SW 1271 (cell line): ENCODE measurements around the gene SP6.

ENCODE experiments used
- DNase-seq, 2 experiments: peaks; one replicate each; lab custom pipeline; 2025; lab: John Stamatoyannopoulos, UW

SP6 gene

GRCh38 chr17:47831934-47832327, 19.0 kb downstream of the SP6 start:
- no peak for DNase-seq

GRCh38 chr17:47831003-47831933, 19.7 kb downstream of the SP6 start, which contains the start of the genes LRRC46 and MRPL10:
Gene LRRC46, plus strand, starts transcription at chr17:47831670. Its CDS starts 320 bp downstream, at chr17:47831990.
Gene MRPL10, minus strand, starts transcription at chr17:47831541. Its CDS starts 30 bp downstream, at chr17:47831511.
- DNase-seq, result peak; percentile 61 to 94

GRCh38 chr17:47830396-47831002, 20.5 kb downstream of the SP6 start:
- DNase-seq, result no peak

GRCh38 chr17:47829870-47830269, 21.1 kb downstream of the SP6 start:
- no peak for DNase-seq

- DNase-seq, result no peak
These were observed 27.4 kb downstream of the SP6 start for GRCh38 chr17:47823519-47823918.

GRCh38 chr17:47822785-47823184, 28.2 kb downstream of the SP6 start:
- no peak for DNase-seq

- DNase-seq, result peak; percentile 65 to 82
These were observed 29.3 kb downstream of the SP6 start, which contains the start of gene OSBPL7 for GRCh38 chr17:47821424-47822391. Gene OSBPL7, minus strand, starts transcription at chr17:47821794. Its CDS starts 1,516 bp downstream, at chr17:47820278.

DNA sequence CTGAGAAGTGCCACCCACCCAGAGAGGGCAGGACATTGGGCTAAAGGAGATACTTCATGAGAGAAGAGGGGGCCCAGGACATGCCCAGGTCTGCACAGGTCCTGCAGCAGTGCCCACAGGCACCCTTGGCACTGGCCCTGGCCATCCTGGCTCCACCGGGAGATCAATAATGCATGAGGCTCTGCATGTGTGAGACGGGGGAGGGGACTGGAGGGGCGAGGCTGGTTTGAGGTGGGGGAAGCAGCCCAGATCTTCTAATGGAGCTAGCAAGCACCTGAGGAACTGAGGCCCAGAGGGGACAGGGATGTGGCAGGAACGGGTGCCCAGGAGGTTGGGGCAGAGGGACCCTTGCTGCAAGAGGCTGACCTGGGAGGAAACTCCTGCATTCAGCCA, 29.9 kb downstream of the SP6 start:
- no peak for DNase-seq

GRCh38 chr17:47820033-47820789, 30.8 kb downstream of the SP6 start:
- no peak for DNase-seq

GRCh38 chr17:47819475-47819874, 31.5 kb downstream of the SP6 start:
- DNase-seq, result no peak

GRCh38 chr17:47818002-47818695, 32.8 kb downstream of the SP6 start:
- no peak for DNase-seq

GRCh38 chr17:47816947-47817346, 34.0 kb downstream of the SP6 start:
- no peak for DNase-seq

- no peak for DNase-seq
These were observed 34.7 kb downstream of the SP6 start for GRCh38 chr17:47816111-47816735.

DNA sequence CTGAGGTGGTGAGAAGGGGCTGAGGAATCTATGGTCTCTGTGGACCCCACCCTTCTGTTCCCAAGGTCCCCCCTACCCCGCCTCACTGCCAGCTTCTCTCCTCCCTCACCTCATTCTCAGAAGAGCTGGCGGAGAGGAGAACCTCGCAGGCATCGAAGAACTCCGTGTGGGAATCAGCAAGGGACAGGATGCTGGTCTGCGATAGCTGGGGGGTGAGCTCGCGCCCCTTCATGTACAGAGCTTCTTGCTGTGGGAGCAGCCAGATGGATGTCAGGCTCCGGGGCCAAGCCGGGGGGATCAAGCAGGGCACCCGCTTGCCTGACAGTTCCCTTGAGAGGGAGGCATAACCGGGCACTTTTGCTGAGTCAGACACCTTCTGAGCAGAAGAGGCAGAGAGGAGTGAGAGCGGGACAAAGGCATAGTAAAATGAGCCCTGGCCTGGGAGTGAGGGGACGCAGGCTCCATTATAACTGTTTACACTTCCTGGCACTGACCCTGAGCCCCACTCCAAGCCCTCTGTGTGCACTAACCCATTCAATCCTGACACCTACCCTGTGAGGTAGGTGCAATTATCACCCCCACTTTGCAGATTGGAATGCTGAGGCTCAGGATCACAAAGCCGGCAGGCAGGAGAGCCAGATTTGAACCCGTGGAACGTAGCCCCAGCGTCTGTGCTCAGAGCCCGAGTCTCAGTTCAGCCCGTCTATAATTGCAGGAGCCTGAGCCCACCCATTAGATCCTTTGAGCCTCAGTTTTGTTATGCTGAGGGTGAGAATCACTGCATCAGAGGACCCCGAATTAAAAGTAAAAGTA, 35.7 kb downstream of the SP6 start:
- no peak for DNase-seq

DNA sequence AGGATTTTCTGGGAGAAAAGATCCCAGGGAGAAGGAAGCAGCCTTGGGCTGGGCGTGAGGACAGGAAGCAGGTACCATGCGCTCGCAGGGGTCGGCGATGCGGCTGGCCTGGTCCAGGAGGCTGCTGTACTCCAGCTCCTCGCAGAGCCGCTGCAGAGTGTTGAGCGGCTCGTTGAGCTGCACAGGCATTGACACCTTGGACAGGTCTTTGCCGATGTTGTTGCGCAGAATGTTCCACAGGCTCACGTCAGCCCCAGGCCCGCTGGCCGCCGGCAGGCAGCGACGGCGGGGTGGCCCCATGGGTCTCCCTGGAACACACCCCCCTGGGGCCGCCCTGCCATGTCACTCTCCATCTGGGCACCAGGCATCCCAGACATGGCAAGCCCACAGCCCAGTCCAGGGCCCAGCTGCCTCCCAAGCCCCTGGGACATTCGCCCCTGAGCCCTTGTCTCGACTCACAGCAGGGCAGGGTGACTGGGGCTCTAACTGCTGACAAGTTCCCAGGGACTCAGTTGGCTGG, 37.4 kb downstream of the SP6 start:
- no peak for DNase-seq

GRCh38 chr17:47813077-47813476, 37.9 kb downstream of the SP6 start:
- no peak for DNase-seq

DNA sequence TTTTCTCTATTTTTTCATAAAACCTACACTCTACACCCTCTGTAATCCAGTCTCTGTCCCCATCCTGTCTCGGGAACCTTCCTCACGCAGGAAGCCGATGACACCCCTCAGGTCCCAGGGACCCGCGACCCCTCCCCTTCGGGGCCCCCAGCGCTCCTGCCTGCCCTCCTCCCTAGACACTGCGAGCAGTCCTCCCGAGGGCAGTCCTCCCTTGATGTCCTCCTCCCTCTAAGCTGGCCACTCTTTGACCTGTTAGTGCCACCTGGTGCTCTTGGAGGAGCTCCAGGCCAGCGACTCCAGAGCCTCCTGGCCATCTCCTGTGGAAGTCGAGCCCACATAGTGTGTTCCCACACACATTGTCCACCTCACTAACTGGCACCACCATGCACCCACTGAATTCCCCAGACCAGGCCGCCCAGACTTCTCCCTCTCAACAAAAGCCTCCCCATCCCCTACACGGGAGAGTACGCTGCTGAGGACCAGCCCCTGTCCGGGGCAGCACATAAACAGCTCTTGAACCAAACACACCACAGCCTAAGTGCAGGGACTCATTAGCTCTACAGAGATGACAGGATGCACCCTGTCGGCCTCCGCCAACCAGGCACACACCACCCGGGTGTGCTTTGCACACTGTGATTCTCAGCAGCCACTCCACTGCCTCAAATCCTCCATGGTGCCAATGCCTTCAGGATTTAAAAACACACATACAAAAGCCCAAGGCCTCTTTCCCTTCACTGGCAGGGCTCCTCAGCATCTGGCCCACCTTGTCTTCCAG, 38.6 kb downstream of the SP6 start:
- no peak for DNase-seq

DNA sequence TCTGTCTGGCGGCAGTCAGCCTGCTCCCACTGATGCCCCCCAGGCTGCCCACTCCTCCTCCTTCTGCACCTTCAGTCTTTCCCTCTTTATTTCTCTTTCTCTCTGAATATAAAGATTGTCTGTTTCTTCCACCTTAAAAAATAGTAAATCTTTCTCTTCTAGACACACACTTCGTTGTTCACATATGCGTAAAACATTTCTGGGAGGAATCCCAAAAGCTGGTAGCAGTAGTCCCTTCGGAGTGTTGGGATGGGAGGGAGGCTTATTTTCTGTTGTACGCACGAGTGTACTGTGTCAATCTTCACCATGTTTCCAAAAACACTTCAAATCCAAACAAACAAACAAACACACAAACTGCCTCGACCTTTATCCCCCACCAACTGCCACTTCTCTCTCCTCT, 39.3 kb downstream of the SP6 start:
- no peak for DNase-seq
